GM10266 (cell line): ENCODE measurements around the gene KCNQ5.

Experiments
- DNase-seq: peaks from one replicate; pipeline ENCODE4 v3.0.0; 2012; ENCODE audit errors: extremely low spot score
- CTCF ChIP-seq: IDR thresholded peaks from 2 replicates; pipeline ENCODE4 v1.5.1; 2012; ENCODE audit warnings: mild to moderate bottlenecking, low read depth; ENCODE audit not compliant: control insufficient read depth, insufficient read depth; ENCODE audit errors: missing control alignments

The KCNQ5 gene

GRCh38 chr6:72952808-72953630, 331.2 kb downstream of the KCNQ5 start:
- no peak for TF ChIP-seq CTCF

GRCh38 chr6:72953971-72954381, 332.1 kb downstream of the KCNQ5 start:
- TF ChIP-seq CTCF: no peak
- no peak for DNase-seq

More at GRCh38 chr6:72952808-72953630, 331.2 kb downstream of the KCNQ5 start:
- no peak for DNase-seq

- TF ChIP-seq CTCF: no peak
Observed at GRCh38 chr6:72954716-72955115, 332.9 kb downstream of the KCNQ5 start.

GRCh38 chr6:72955666-72956065, 333.8 kb downstream of the KCNQ5 start:
- TF ChIP-seq CTCF: no peak
- DNase-seq: no peak

More at GRCh38 chr6:72954716-72955115, 332.9 kb downstream of the KCNQ5 start:
- no peak for DNase-seq

GRCh38 chr6:72956272-72956671, 334.4 kb downstream of the KCNQ5 start:
- no peak for DNase-seq
- no peak for TF ChIP-seq CTCF

GRCh38 chr6:72959821-72960220, 338.0 kb downstream of the KCNQ5 start:
- TF ChIP-seq CTCF: no peak
- no peak for DNase-seq

- TF ChIP-seq CTCF: no peak
- DNase-seq: no peak
Observed at GRCh38 chr6:72963946-72964345, 342.1 kb downstream of the KCNQ5 start.
